Measurements from ENCODE around the gene ZNF496.

- no peak for TF ChIP-seq POLR2A (IDR thresholded peaks at IDR 0.05)
- no peak for TF ChIP-seq CTCF (IDR thresholded peaks at IDR 0.05)
- no peak for TF ChIP-seq EP300 (IDR thresholded peaks at IDR 0.05)
These were observed 30.5 kb upstream of the ZNF496 start for GRCh38 chr1:247362153-247362552.
